ENCODE measurements around the gene ERCC2.
"Not testable (repeated sequence)": the region's sequence is repeated elsewhere in the genome, so short reads cannot be mapped to it uniquely, and the experiment has no call there.

Gene ERCC2

DNA sequence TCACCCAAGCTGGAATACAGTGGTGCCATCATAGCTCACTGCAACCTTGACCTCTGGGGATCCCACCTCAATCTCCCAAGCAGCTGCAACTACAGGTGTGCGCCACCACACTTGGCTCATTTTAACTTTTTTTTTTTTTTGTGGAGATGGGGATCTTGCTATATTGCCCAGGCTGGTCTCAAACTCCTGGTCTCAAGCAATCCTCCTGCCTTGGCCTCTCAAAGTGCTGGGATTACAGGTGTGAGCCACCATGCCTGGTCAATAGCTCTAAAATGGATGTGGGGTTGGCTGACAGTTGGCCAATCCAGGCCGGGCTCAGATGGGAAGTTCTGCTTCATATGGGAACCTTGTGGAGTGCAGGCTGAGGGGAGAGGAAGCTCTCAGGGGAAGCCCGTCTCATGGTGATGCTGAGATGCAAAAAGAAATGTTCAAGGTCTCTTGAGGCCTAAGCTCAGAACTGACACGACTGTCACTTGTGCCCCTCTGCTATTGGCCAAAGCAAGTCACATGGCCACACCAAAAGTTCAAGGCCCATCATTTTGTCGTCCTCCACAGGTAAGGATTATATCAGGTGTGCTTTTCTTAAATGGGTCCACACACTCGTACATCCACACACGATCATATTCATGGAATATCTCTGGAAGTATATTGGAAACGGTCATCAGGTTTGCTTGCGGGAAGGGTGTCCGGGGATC is 36.6 kb downstream of the ERCC2 start:
- no peak for DNase-seq (ENCODE audit: low read depth, low spot score)

DNA sequence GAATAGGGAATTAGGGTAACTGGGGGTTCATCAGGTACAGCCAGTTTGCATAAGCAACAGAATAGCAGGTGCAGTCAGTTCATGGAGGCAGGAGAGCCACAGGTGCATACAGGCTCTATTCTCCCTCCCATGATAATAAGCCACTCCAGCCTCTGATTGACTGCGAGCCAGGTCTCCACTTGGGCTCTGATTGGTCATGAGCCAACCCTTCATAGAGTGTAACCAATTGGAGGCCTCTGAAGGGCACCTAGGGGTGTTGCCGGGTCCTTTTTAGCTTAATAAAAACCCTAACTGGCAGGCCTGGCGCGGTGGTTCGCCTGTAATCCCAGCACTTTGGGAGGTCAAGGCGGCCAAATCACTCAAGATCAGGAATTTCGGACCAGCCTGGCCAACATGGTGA is 39.0 kb downstream of the ERCC2 start:
- no peak for DNase-seq (ENCODE audit: low read depth, low spot score)

DNA sequence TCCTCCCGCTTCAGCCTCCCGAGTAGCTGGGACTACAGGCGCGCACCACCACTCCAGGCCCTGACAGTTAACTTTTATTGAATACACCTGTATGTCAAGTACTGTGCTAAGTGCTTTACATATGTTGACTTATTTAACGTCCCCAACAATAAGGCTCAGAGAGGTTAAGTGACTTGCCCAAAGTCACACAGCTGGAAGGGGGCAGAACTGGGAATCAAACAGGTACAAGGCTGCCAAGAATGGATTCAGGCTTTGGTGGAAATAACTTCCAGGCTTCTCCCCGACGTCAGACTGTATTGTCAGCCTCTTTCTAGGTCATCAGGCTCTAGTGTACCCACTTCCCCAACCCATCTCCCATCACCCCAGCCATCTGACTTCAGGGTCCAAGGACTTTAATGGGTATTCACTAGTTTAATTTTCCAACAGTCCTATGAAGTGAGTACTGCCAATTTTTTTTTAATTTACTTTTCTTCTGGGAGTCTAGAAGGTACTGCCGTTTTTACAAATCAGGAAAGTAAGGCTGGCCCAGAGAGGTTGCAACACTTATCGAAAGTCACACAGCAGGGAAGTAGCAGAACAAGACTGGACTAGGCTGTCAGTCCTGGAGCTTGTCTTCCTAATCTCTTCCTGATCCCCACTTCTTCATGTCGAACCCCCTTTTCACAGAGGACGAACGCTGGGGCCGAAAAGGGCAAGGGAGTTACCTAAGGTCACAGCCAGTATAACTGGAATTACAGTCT is 42.8 kb downstream of the ERCC2 start:
- no peak for DNase-seq (ENCODE audit: low read depth, low spot score)

DNA sequence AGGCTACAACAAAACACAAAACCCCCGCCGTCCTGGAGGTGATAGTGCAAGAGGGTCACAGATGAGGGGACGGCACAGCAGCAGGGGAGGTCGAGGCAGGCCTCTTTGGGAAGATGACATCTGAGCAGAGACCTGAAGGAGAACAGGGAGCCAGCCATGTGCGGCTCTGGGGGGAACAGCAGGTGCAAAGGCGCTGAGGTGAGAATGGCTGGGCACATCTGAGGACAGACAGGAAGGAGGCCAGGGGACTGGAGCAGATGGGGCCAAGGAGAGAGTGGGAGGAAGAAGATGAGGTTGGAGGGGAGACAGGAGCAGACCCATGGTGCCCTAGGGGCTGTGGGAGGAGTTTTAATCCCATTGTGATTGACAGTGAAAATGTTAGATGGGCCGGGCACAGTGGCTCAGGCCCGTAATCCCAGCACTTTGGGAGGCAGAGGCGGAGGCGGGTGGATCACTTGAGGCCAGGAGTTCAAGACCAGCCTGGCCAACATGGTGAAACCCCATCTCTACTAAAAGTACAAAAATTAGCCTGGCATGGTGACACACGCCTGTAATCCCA is 45.9 kb downstream of the ERCC2 start:
- DNase-seq (ENCODE audit: low read depth, low spot score) = no peak

DNA sequence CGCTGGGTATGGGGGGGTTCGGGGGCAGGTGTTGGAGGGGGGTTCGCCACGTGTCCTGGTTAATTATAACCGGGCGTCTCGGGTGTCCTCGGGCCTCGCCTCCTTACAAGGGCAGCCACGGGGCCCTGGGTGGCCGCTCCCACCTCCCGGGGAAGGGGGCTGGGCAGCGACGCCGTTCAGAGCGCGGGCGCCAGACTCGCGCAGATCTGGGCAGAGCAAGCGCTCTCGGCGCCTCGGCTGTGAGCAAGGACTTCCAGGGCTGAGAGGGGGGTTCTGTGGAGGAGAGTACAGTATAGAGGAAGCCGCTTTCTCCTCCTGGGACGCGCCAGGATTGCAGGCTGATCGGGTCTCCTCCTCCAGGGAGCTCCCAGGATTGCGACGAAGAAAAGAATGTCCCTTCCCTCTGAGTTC is 46.7 kb downstream of the ERCC2 start:
- DNase-seq (ENCODE audit: low read depth, low spot score) = no peak

DNA sequence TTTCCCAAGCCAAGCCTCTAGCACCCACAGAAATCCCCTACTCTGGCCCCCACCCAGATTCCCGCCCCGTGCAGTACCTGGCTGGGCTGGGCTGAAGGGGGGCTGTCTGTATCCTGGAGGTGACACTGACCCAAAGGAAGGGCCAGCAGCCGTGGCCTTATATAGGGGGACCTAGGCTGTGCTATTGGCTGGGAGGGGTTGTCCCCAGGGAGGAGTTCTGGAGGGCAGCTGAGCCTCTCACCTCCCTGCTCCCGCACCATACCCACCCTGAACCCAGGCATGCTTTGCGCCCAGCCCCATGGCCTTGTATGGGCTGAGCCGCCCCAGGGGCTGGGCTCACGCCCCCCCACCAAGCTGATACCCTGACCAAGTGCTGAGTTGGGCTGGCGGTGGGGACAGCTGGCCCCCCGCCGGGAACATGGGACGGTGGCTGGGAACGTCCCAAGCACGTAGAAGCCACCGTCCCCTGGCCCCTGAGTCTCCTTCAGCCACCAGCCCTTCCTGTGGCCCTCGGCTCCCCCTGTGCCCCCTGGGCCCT is 47.6 kb downstream of the ERCC2 start, which contains the start of gene CKM:
Gene CKM, minus strand, starts transcription at position 132 of the 538 bp plus-strand sequence. CDS start 3,162 bp downstream, outside the sequence.
- no peak for DNase-seq (ENCODE audit: low read depth, low spot score)

DNA sequence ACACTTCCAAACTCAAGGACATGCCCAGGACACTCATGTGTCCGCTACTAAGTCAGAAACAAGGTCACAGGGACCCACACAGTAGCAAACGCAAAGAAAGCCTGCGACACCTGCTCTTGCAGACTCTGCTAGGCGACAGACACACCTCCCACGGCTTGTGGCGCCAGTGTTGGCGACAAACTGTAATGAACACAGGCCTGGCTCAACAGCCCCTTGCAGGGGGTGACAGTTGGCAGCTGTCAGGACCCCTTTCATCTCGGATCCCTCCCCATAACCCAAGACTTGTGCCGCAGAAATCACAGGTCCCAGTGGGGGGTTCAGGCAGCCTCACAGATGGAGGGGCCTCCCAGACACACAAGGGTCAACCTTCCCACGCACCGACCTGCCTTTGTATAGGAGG is 48.1 kb downstream of the ERCC2 start:
- no peak for DNase-seq (ENCODE audit: low read depth, low spot score)

DNA sequence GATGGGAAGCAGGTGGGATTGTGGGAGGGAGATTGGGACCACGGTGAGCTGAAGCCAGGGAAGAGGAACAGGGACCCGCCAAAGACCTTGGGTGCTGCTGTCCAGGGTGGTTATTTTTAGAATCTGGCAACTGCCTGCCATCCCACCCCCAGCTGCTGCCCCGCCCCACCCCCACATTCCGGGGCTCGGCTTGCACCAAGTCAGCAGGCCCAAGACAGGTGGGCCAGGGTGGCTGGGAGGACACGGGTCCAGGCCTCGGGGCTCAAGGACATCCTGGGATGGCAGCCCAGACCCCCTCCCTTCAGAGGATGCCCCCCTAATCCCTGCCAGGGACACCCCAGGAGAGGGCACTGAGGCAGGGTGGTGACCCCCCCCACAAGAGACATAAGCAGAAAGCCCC is 48.5 kb downstream of the ERCC2 start:
- DNase-seq (ENCODE audit: low read depth, low spot score) = no peak

DNA sequence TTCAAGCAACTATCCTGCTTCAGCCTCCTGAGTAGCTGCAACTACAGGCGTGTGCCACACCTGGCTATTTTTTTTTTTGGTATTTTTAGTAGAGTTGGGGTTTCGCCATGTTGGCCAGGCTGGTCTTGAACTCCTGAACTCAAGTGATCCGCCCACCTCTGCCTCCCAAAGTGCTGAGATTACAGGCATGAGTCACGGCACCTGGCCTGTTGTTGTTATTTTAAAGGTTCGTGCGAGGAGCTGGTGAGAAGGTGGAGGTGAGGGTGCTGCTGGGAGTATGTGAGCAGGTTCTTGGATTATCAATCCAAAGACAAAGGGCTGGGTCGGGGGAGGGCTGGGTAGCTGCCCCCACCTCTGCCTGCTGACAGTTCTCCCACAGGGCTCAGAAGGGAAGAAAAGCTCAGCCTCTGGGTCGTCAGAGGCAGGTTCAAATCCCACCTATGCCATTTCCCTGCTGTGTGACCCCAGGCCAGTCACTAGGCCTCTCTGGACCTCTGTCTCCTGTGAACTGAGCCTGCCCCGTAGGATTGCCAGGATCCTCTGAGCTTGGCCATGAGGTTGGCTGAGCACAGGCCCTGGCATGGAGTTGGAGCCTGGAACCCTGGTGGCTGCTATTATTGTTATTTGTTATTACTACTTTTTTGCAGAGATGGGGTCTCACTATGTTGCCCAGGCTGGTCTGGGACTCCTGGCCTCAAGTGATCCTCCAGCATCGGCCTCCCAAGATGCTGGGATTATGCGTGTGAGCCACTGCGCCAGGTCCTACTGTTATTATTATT is 49.2 kb downstream of the ERCC2 start:
- DNase-seq (ENCODE audit: low read depth, low spot score) = no peak

DNA sequence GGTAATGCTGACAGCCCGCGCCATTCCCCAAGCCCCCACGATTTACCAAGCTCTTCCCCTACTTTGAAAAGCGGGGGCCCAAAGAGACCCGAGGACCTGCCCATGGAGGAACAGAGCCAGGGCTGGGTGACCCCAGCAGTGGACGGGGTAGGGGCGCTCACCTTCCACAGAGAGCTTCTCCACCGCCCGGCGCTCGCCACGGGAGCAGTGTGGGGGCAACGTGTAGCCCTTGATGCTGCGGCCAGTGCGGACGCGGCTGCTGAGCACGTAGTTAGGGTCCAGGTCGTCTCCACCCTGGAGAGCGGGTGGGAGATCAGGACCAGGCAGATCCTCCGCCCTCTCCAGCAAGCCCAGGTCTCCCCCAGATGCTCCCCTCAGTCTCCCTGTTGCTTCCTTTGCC is 55.1 kb downstream of the ERCC2 start:
- no peak for DNase-seq (ENCODE audit: low read depth, low spot score)

DNA sequence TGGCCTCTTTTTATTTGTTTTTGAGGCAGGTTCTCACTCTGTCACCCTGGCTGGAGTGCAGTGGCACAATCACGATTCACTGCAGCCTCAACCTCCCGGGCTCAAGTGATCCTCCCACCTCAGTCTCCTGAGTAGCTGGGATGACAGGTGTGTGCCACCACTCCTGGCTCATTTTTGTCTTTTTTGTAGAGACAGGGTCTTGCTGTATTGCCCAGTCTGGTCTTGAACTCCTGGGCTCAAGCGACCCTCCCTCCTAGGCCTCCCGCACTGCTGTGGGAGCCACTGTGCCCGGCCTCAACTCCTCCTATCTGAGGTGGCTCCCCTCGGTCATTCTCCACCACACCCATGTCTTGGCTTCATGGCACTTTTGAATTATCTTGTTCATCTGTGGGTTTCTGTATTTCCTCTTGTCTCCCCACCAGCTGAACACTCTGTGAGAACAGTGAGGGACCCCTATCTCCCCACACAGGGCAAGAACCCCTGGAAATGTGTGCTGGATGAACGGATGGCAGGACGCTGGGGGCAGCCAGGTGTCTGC is 55.6 kb downstream of the ERCC2 start:
- DNase-seq (ENCODE audit: low read depth, low spot score) = no peak

DNA sequence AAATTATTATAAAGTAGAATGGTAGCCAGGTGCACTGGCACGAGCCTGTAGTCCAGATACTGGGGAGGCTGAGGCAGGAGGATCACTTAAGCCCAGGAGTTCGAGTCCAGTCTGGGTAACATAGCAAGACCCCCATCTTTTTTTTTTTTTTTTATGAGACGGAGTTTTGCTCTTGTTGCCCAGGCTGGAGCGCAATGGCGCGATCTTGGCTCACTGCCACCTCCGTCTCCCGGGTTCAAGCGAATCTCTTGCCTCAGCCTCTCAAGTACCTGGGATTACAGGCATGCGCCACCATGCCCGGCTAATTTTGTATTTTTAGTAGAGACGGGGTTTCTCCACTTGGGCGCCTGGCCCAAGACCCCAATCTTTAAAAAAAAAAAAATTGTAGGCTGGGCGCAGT is 58.1 kb downstream of the ERCC2 start:
- DNase-seq (ENCODE audit: low read depth, low spot score) = not testable (repeated sequence)

DNA sequence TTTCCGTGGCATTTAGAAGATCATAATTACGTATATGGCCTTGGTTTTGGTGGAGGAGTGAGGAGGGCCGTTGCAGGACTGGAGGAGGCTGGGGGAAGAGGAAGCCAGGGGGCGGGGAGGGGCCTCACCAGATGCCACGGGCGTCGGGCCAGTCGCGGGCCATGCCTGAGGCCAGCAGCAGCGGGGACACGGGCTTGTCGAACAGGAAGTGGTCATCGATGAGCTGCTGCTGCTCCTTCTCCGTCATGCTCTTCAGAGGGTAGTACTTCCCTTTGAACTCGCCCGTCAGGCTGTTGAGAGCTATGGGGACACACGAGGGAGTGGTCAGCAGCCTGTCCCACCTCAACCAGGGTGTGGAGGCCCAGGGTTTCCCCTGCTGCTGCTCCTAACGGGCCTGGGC is 58.8 kb downstream of the ERCC2 start:
- peak; percentile 42 for DNase-seq (ENCODE audit: low read depth, low spot score)

DNA sequence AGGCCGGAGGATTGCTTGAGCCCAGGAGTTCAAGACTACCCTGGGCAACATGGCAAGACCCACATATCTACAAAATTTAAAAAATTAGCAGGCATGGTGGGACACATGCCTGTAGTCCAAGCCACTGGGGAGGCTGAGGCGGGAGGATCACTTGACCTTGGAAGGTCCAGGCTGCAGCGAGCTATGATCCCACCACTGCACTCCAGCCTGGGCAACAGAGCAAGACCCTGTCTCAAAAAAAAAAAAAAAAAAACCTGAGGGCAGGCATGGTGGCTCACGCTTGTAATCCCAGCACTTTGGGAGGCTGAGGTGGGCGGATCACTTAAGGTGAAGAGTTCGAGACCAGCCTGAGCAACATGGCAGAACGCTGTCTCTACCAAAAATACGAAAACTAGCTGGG is 61.1 kb downstream of the ERCC2 start:
- DNase-seq (ENCODE audit: low read depth, low spot score) = not testable (repeated sequence)

DNA sequence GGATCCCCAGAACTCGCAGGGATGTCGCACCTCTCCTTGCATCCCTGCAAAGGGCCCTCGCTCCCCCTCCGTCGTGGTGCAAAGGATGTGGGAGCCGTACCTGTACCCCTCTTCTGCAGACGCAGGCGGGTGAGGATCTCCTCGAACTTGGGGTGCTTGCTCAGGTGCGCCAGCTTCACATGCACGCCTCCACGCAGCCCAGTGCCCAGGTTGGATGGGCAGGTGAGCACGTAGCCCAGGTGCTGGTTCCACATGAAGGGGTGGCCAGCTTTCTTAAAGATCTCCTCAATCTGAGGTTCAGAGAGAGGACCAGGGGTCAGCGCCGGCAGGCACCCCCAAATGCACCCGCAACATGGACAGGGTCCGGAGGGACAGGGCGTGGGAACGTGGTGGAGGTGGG is 63.0 kb downstream of the ERCC2 start:
- DNase-seq (ENCODE audit: low read depth, low spot score) = no peak

DNA sequence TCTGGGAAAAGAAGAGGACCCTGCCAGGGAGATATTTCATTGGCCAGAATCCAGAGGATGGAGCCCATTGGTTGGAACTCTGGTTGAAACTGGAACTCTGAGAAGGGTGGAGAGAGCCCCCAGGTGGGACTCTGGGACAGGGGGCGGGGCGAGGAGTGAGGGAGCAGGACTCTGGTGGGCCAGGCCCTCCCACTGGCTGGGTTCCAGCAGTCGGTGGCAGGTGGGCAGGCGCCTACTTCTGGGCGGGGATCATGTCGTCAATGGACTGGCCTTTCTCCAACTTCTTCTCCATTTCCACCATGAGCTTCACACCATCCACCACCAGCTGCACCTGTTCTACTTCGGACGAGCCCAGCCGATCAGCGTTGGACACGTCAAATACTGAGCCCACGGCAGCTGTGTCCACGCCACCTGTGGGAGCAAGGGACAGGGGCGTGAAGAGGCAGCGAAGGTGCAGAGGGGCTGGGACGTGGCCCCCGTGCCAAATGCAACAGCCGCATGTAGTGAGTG is 63.8 kb downstream of the ERCC2 start:
- DNase-seq (ENCODE audit: low read depth, low spot score) = peak; percentile 75

DNA sequence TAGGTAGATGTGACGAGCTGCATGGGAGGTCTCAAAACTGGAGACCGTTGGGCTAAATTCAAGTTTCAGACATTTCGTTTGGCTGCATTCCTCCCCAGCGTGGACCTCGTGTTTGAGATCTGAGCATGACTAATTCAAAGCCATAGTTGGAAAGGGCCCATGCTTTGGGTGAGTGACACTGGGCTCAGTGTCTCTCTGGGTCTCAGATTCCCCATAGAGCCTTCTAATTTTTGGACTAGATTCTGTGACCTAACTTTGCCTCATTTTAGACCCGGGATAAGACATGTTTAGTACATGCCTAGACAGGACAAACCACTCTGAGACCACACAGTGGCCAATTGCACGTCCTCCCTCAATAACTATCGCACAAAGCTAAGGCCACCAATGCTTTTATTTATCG is 64.3 kb downstream of the ERCC2 start:
- DNase-seq (ENCODE audit: low read depth, low spot score) = no peak

DNA sequence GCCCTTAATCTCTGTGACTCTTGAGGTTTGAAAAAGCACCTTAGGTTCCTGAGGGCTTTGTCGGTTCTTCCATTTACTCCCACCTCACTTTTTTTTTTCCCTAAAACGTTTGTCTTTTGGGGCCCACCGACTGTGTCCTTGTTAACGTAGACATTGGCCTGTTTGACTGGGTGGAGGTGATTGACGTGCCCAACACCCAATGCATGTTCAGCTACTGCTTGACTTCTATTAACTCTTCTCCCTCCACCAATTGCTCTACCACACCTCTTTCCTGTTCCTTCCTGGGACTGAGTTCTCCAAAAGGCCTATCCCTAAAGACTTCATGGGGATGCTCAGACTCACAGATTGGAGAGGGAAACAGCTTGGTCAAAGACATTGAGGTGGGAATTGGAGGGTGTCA is 65.0 kb downstream of the ERCC2 start:
- peak; percentile 21 for DNase-seq (ENCODE audit: low read depth, low spot score)

DNA sequence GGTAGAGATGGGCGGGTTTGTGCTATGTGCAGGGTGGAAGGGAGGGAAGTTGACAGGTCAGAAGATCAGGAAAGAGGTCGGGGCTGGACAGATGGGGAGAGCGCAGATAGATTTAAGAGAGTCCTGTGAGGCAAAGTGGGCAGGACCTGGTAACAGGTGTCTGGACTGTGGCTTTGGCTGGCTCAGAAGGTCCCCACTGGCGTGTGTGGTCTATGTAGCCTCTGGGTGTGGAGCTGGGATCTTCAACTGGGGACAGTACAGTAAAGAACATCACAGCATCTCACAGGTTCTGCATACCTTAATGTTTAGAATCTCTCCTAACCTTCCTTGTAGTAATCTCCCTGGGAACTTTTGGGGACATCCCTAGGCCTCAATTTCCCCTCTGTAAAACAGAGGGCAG is 65.4 kb downstream of the ERCC2 start:
- DNase-seq (ENCODE audit: low read depth, low spot score) = no peak

DNA sequence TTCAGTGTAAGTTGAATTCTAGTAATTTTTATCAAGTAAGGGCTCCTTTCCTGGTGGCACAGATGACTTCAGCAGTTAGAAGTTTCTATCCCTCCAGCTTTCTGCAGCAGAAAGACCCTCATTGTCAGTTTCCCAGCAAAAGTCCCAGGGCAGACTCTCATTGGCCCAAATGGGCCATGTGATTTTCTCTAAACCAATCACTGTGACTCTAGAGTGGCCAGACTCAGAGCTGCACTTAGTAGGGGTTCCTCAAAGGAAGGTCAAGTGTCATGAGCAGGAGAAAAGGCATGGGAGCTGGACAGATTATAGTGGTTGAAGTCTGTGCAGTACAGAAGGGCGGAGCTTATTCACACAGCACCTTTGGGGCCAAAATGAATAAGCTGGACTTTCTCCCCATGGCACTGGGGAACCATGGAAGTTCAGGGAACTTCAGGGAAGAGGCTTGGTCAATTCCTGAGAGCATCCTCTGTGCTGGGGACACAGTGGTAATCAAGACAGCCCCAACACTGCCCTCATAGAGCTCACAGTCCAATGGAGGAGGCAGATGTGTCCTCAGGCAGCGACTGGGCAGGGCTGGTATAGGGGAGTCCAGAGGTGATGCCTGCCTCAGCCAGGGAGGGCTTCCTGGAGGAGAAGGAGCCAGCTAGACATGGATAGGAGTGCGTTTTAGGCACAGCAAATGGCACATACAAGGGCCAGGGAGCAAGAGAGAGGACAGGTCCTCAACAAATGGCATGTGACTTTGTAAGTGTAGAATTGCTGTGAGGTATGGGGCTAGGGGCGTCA is 66.0 kb downstream of the ERCC2 start:
- no peak for DNase-seq (ENCODE audit: low read depth, low spot score)

All from ELF-1 (cell line).